Activated CD8-positive, alpha-beta memory T cell treated with anti-CD3 and anti-CD28 coated beads, Interleukin-2, amount 50 U/mL, for 4 hours (primary cell): Measurements from ENCODE around the gene GPR158.
A peak's percentile ranks its signal among the peaks of the same experiment; 100 is the strongest.
"Not testable (repeated sequence)": the region's sequence is repeated elsewhere in the genome, so short reads cannot be mapped to it uniquely, and the experiment has no call there.

Source experiments
- DNase-seq: peaks from one replicate; pipeline ENCODE4 v3.0.0-alpha.2; 2020

GPR158 gene

GRCh38 chr10:25174461-25175230 is at the start of gene GPR158:
GPR158 (plus strand) TSS chr10:25175001; CDS start chr10:25175421, 420 bp downstream.
- peak; percentile 28 for DNase-seq

- DNase-seq, result no peak
These were observed 49.6 kb upstream of the GPR158 start for GRCh38 chr10:25125201-25125611.

- DNase-seq, result no peak
These were observed 45.2 kb upstream of the GPR158 start for GRCh38 chr10:25129592-25129991.

GRCh38 chr10:25130906-25131305 is 43.9 kb upstream of the GPR158 start:
- no peak for DNase-seq

- no peak for DNase-seq
These were observed 32.5 kb upstream of the GPR158 start for GRCh38 chr10:25142116-25142864.

GRCh38 chr10:25157650-25158049 is 17.2 kb upstream of the GPR158 start:
- no peak for DNase-seq

GRCh38 chr10:25159591-25159990 is 15.2 kb upstream of the GPR158 start:
- DNase-seq, result no peak

- no peak for DNase-seq
These were observed 12.4 kb upstream of the GPR158 start for GRCh38 chr10:25162391-25162790.

GRCh38 chr10:25163464-25163863 is 11.3 kb upstream of the GPR158 start:
- not testable (repeated sequence) for DNase-seq

- no peak for DNase-seq
These were observed 5.1 kb upstream of the GPR158 start for GRCh38 chr10:25169740-25170139.

GRCh38 chr10:25170627-25171026 is 4.2 kb upstream of the GPR158 start:
- DNase-seq, result no peak

GRCh38 chr10:25175527-25176420 is 973 bp downstream of the GPR158 start:
- no peak for DNase-seq

GRCh38 chr10:25176421-25176968 is 1.7 kb downstream of the GPR158 start:
- no peak for DNase-seq

GRCh38 chr10:25177093-25177753 is 2.4 kb downstream of the GPR158 start:
- DNase-seq, result no peak

GRCh38 chr10:25177754-25178135 is 2.9 kb downstream of the GPR158 start:
- no peak for DNase-seq

- DNase-seq, result no peak
These were observed 3.6 kb downstream of the GPR158 start for GRCh38 chr10:25178411-25178810.

GRCh38 chr10:25180801-25181200 is 6.0 kb downstream of the GPR158 start:
- no peak for DNase-seq

- DNase-seq, result no peak
These were observed 7.8 kb downstream of the GPR158 start for GRCh38 chr10:25182636-25183035.

- DNase-seq, result no peak
These were observed 16.5 kb downstream of the GPR158 start for GRCh38 chr10:25191162-25191895.

GRCh38 chr10:25198151-25198550 is 23.4 kb downstream of the GPR158 start:
- no peak for DNase-seq

- DNase-seq, result no peak
These were observed 32.1 kb downstream of the GPR158 start for GRCh38 chr10:25206693-25207414.
